ENCODE results near the gene HGD.
"Not testable (repeated sequence)": the region's sequence is repeated elsewhere in the genome, so short reads cannot be mapped to it uniquely, and the experiment has no call there.

HGD gene

DNA sequence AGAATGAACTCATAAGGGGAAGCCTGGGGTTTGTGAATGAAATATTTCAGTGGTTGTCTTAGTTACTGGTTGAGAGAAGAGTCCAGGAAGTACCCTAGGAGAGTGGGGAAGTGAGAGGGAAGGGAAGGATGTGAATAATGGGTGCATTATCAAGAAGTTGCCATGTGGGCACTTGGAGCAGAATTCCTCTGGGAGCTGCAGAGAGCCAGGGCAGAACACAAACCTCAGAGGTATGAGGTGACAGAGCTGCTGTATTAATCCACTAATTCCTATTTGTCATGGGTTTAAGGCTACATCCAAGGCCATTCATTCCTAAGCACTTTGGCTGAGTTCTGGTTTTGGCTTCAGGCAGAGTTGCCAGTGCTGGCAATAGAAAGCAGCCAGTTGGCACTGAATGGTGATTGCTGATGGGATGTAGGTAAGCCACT, 56.9 kb downstream of the HGD start:
- H3K4me3 ChIP-seq (ENCODE audit: low read depth, low read length): no peak overlapping the region
- DNase-seq (ENCODE audit: low read depth): no peak
- TF ChIP-seq, protein P1, sequence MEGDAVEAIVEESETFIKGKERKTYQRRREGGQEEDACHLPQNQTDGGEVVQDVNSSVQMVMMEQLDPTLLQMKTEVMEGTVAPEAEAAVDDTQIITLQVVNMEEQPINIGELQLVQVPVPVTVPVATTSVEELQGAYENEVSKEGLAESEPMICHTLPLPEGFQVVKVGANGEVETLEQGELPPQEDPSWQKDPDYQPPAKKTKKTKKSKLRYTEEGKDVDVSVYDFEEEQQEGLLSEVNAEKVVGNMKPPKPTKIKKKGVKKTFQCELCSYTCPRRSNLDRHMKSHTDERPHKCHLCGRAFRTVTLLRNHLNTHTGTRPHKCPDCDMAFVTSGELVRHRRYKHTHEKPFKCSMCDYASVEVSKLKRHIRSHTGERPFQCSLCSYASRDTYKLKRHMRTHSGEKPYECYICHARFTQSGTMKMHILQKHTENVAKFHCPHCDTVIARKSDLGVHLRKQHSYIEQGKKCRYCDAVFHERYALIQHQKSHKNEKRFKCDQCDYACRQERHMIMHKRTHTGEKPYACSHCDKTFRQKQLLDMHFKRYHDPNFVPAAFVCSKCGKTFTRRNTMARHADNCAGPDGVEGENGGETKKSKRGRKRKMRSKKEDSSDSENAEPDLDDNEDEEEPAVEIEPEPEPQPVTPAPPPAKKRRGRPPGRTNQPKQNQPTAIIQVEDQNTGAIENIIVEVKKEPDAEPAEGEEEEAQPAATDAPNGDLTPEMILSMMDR (IDR thresholded peaks at IDR 0.05; ENCODE audit: low read depth, low read length, missing control alignments): no peak
- in situ Hi-C loops (cut with HindIII; ENCODE audit: low sequenced_read_pairs): no loop called here

DNA sequence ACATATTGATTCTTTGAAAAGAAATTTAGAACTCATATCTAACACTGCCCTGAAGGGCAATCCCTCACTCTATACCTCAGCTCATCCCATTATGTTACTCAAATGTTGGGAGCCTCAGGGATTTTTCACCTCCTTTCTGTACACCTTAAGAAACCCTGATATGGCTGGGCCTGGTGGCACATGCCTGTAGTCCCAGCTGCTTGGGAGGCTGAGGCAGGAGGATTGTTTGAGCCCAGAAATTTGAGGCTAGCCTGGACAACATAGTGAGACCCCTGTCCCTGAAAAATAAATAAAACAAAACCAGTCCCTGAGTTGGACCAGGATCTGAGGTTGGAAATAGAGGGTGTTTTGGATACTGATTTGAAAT, 58.3 kb downstream of the HGD start:
- H3K4me3 ChIP-seq (ENCODE audit: low read depth, low read length): no peak overlapping the region
- DNase-seq (ENCODE audit: low read depth): no peak
- in situ Hi-C loops (cut with HindIII; ENCODE audit: low sequenced_read_pairs): no loop called here
- TF ChIP-seq, protein P1 (IDR thresholded peaks at IDR 0.05; ENCODE audit: low read depth, low read length, missing control alignments): no peak

DNA sequence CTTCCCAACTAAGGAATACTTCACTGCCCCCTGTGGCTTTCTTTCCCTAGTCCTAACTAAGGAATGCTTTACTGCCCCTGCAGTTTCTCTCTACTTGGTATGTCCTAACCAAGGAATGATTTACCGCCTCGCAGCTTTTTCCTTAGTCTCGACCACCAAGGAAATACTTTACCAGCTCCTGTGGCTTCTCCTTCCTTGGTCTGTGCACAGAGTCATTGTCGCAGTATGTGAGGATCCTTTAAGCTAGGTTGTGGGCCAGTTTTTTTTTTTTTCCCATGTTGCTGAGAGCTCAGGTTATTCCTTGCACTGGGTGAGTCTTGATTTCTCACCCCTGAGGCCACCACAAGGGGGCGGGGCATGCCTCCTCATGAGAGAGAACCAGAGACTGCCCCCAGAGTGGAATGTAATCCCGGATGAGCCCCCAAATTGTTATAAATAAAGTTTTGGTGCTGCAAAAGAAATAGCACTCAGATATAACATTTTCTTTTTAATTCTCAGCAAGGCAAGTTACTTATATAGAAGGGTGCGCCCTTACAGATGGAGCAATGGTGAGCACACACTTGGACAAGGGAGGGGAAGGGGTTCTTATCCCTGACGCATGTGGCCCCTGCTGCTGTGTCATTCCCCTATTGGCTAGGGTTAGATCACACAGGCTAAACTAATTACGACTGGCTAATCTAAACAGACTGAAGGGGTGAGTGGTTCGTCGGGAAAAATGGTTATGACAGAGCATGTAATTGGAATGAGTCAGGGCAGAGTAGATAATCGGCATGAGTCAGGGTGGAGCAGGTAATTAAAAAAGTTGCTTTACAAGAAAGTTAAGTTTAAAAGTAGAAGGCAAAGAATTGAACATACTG, 58.9 kb downstream of the HGD start:
- in situ Hi-C loops (cut with HindIII; ENCODE audit: low sequenced_read_pairs): no loop called here
- TF ChIP-seq, protein P1 (IDR thresholded peaks at IDR 0.05; ENCODE audit: low read depth, low read length, missing control alignments): no peak
- DNase-seq (ENCODE audit: low read depth): no peak
- no peak overlapping the region for H3K4me3 ChIP-seq (ENCODE audit: low read depth, low read length)

DNA sequence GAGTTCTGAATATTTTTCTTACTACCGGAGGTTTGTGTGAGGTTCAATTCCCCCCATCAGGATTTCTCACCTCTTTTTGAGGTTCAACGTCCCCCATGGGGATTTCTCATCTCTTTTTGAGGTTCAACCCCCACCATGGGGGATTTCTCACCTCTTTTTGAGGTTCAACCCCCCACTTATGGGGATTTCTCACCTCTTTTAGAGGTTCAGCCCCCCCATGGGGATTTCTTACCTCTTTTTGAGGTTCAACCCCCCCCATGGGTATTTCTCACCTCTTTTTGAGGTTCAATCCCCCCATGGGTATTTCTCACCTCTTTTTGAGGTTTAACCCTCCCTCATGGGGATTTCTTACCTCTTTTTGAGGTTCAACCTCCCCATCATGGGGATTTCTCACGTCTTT, 59.6 kb downstream of the HGD start:
- no peak overlapping the region for H3K4me3 ChIP-seq (ENCODE audit: low read depth, low read length)
- DNase-seq (ENCODE audit: low read depth): no peak
- TF ChIP-seq, protein P1 (IDR thresholded peaks at IDR 0.05; ENCODE audit: low read depth, low read length, missing control alignments): no peak
- in situ Hi-C loops (cut with HindIII; ENCODE audit: low sequenced_read_pairs): no loop called here

DNA sequence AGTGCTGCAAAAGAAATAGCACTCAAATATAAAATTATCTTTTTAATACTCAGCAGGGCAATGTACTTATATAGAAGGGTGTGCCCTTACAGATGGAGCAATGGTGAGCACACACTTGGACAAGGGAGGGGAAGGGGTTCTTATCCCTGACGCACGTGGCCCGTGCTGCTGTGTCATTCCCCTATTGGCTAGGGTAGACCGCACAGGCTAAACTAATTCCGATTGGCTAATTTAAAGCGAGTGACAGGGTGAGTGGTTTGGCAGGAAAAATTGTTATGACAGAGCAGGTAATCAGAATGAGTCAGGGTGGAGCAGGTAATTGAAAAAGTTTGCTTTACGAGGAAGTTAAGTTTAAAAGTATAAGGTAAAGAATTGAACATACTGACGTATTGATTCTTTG, 65.3 kb downstream of the HGD start:
- DNase-seq (ENCODE audit: low read depth); H3K4me3 ChIP-seq (ENCODE audit: low read depth, low read length); in situ Hi-C loops (cut with HindIII; ENCODE audit: low sequenced_read_pairs): not testable (repeated sequence)

DNA sequence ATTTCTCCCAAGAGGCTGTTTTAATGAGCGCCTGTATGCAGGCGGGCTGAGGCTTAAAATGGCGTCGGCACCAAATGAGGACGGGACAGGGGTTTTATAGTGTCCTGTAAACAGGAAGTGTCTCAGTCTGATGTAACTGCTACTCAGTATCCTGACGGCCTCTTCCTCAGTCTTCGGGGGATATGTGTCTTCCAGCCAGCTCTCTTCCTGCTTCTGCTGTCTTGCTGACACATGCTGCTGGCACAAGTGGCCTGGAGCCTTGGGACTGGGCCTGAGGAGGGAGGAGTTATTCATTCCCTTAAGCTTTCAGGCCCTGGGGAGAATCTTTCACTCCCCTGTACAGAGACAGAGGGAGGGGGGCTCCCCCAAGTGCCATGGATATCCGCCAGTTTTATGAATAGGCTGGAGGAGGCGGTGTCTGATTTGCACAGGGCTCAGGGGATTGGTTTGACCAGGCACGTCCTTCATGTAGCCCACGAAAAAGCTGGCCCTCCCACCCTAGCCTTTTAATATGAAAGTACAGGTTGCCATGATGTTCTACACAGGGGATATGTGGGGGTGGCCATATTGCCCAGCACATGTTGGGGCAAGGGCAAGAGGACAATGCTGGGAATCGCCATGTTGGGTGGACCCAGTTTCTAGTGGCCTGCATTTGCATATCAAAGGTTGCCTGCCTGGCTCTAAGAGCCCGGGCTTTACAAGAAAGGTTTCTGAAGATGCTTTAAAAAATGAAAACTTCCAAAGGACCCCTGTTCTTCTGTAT, 66.0 kb downstream of the HGD start:
- no peak for DNase-seq (ENCODE audit: low read depth)
- TF ChIP-seq, protein P1 (IDR thresholded peaks at IDR 0.05; ENCODE audit: low read depth, low read length, missing control alignments): no peak
- in situ Hi-C loops (cut with HindIII; ENCODE audit: low sequenced_read_pairs): no loop called here
- H3K4me3 ChIP-seq (ENCODE audit: low read depth, low read length): no peak overlapping the region

DNA sequence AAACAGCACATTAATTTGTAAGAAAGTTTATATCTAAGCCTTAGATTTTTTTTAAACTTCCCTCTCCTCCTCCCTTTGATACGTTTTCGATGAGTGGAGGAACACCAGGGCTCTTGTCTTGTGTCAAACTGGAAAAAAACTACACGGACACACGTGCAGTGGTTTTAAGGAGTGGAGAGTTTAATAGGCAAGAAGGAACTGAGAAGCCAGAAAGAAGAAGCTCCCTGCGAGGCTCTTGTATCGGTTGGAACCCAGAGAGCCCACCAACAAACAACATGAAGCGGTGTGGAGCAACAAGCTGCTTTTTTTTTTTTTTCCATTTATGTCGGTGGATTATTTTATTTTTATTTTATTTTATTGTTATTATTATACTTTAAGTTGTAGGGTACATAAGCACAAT, 67.3 kb downstream of the HGD start:
- DNase-seq (ENCODE audit: low read depth): no peak
- no peak overlapping the region for H3K4me3 ChIP-seq (ENCODE audit: low read depth, low read length)
- in situ Hi-C loops (cut with HindIII; ENCODE audit: low sequenced_read_pairs): no loop called here

More for the DNA sequence above, 67.3 kb downstream of the HGD start:
- TF ChIP-seq, protein P1 (IDR thresholded peaks at IDR 0.05; ENCODE audit: low read depth, low read length, missing control alignments): no peak
